T1000 (cell line): ENCODE results near the gene AP4B1.
A peak's percentile ranks its signal among the peaks of the same experiment; 100 is the strongest.

Experiments
- DNase-seq: peaks from one replicate; lab custom pipeline; 2025; ENCODE audit warnings: mixed read lengths; lab: John Stamatoyannopoulos, UW

AP4B1 gene

DNA sequence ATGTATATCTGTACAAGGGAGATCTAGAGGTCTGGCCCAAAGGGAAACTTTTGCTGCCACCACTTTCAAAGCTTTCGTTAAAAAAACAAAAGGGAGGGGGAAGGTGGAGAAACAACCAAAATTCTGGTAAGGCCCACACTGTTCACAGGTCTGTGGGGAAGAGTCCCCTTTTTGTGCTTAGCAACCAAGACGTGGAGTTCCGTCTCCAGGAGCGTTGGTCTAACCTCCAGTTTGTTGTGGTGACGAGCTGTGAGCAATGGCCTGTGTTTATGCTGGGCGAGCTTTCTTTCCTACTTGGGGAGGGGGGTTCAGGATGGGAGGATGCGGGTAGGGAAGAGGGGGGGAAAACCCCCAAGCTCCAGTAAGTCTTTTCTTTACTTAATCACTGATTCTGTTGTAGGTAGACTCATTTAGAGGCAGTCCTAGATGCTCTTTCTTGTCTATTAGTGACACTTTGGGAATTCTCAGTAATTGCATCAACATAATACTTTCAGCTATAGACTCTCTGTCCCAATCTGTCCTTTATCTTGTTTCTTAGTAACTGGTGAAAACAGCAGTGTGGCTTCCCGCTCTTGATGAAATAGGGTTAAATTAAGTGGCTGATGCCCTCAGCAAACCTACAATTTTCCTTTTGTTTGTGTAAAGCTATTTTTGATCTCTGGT, 26.0 kb upstream of the AP4B1 start:
- no peak for DNase-seq

DNA sequence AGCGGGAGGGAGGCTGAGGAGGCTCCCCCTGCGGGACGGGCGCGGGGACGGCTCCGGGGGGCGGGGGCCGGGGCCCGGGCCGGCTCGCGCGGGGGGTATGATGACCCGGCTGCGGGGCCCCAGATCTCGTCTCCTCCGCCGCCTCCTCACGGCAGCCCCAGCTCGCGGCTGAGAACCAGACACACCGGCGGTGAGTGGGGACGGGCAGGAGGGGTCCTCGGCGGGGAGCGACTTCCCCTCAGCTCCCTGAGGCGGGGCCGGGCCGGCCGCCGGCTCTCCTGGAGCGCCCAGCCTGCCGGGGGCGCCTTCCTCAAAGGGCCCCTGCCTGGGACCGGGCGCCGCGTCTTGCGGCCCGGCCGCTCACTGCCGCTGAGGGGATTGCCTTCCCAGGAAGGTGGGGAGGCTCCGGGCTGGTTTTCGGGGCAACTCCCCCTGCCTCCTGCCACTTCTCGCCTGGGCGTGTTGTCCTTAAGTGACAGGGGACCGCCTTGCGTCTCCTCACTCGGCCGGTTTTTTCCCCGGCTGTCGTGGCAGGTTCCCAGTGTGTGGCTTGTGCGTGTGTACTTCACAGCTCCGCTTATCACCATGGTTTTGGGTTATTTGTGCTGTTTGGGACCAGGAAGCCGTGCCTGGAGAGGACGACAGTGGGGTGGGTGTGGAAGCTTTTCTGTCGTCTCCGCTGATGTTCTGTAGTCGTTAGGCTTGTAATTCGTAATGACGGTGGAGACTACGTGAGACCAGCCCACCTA, 25.3 kb upstream of the AP4B1 start:
- no peak for DNase-seq

DNA sequence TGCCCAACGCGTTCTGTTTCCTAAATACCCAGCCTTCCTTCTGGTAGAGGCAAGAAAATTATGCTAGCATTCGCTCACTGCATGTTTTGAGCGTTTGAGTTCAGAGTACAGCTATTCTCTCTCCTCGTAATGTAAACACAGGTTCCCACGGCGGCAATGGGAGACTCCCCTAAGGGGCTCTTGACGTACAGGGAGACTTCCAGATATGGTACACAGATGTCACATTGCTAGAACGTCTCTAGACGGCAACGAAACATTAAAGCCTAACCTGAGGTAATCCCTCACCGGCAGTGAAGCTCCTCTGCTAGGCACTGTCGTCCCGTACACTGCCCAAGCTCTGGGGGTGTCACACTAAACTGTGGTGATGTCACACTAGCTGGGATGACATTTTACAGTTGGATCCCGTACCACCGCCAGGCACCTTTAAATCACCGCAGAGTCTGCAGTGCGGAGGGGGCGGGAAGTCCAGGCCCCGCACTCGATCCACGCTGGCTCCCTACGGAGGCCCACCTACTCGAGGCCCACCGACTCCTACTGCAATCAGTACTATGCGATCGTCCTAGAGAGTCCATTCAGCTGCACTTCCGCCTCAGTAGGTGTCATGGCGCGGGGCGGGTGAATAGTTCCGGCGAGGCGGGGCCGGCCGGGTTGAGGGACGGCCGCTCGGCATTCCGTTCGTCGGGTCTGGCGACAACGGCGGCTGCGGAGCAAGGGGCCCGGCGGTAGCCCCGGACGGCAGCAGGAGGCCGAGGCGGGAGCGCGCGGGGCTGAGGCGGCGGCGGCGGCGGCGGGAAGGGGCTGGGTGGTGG, 24.5 kb upstream of the AP4B1 start, which contains the start of gene HIPK1:
Gene HIPK1 (plus strand): TSS at position 384 of the 809 bp plus-strand sequence.
- DNase-seq: peak; percentile 84

- DNase-seq: no peak
Measured at GRCh38 chr1:113928187-113928930, 23.8 kb upstream of the AP4B1 start.

DNA sequence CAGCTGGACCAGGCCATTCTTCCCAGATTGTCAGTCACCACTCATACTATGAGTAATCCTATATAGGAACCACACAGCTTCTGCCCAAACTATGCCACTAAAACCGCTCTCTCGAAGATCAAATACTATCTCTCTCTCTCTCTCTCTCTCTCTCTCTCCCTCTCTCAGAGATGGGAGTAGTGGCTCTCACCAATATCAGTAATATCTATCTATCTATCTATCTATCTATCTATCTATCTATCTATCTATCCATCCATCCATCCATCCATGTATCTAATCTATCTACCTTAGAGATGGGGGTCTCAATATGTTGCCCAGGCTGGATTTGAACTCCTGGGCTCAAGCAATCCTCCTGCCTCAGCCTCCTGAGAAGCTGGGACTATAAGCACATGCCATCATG, 19.9 kb upstream of the AP4B1 start:
- DNase-seq: no peak

DNA sequence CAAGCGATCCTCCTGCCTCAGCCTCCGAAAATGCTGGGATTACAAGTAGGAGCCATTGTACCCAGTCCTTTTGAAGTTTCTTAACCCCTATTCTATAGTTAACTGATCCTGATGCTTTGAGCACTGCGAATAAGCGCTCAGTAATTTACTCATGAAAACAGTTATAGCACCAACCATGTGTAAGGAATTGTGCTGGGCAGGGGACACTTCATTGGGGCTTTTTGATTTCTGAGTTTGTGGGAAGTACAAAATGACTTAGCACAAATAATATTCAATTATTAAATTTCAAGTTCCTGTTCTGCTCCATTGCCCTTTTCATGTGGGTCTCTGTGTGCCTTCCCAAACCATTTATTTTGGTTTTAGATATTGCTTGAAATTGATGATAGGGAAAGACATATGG, 18.4 kb upstream of the AP4B1 start:
- no peak for DNase-seq

GRCh38 chr1:113918243-113918642, 13.6 kb upstream of the AP4B1 start:
- DNase-seq: no peak

- no peak for DNase-seq
Measured at GRCh38 chr1:113917400-113918082, 12.9 kb upstream of the AP4B1 start.

DNA sequence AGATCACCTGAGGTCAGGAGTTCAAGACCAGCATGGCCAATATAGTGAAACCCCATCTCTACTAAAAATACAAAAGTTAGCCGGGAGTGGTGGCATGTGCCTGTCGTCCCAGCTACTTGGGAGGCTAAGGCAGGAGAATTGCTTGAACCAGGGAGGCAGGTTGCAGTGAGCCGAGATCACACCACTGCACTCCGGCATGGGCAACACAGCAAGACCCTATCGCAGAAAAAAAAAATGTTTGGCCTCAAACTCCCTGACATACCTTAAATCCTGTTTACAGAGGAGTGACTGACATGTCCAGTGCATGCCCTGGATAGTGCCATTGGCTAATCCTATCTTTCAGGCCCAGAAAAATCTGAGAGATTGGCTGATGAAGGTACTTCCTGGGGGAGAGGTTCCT, 12.4 kb upstream of the AP4B1 start:
- no peak for DNase-seq

GRCh38 chr1:113913887-113914664, 9.5 kb upstream of the AP4B1 start:
- DNase-seq: no peak

GRCh38 chr1:113913312-113913668, 8.7 kb upstream of the AP4B1 start:
- no peak for DNase-seq

DNA sequence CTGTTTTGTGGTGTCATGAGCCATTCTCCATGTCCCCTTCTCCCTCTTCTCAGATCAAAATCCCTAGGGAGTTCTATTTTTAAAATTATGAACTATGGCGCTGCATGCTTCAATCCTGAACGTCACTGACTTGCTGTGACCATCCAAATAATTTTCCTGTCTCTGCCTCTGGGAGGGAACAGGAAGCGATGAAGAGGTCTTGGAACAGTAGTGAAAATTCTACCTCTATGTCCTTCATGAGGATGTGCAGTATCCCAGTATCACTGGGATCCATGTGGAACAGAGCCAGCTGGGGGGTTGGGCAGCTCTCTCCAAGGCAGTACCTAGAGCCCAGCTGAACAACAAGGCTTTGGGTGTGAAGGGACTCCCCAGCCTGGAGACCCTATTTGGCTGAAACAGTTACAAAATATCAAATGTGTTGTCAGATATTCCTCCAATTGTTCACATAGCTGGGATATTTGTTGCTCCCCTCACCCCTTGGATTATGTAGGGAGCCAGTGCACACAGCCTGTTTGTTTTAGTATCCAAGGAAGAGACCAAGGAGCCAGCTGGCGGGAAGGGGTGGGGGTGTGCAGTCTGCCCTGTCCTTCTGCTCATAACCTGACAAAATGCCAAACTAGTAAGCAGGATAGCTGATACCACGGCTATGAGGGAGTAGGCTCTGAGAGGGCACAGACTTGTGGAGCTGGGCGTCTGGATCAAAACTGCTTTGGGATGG, 8.2 kb upstream of the AP4B1 start:
- DNase-seq: no peak

DNA sequence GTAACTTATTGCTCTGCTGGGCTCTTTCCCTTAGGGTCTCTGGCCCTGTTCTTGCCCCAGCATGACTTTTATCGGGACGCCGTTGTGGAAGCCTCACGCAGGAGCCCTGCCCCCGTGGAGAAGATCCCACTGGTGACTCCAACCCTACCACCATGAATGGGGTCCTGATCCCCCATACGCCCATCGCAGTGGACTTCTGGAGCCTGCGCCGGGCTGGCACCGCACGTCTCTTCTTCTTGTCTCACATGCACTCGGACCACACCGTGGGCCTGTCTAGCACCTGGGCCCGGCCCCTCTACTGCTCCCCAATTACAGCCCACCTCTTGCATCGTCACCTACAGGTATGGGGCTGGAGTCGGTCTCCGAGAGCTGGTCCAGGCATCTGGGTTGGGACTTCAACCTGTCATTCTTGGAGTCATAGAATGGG, 849 bp upstream of the AP4B1 start:
- no peak for DNase-seq

DNA sequence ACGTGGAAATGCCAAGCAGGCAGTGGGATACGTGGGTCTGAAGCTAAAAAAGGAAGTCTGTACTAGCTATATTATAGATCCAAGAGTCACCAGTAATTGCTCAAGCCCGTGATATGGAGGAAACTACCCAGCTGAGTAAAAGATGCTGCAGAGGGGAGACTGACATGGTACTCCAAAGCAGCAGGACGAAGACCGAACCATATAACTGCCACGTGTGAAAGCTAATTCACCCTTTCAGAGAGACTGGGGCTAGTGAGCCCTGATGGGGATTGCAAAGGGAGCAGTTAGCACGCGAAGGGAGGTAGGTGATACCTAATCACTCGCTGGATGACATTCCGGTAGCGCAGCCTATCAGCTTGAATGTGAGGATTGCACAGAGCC, 316 bp downstream of the AP4B1 start:
- no peak for DNase-seq

GRCh38 chr1:113903501-113904292, 902 bp downstream of the AP4B1 start:
- DNase-seq: no peak

- DNase-seq: no peak
Measured at GRCh38 chr1:113901191-113901590, 3.4 kb downstream of the AP4B1 start.

DNA sequence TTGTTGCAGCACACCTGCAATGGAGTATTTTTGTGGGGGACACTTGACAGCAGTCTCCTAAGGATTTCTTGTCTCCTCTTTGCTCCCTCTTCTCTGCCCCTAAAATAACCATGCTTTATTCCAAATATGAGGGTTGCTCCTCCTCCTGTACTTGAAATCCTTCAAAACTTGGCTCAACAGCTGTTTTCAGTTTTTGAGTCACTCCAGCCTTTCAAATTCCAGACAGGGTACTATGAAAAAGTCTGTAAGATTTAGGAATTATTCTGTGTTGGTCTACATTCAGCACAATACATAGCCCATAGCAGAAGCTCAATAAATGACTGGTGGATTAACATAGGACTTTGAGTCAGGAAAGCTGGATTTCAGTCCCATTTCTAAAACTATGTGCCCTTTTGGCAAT, 5.5 kb downstream of the AP4B1 start:
- DNase-seq: no peak

GRCh38 chr1:113898241-113898814, 6.3 kb downstream of the AP4B1 start:
- no peak for DNase-seq

DNA sequence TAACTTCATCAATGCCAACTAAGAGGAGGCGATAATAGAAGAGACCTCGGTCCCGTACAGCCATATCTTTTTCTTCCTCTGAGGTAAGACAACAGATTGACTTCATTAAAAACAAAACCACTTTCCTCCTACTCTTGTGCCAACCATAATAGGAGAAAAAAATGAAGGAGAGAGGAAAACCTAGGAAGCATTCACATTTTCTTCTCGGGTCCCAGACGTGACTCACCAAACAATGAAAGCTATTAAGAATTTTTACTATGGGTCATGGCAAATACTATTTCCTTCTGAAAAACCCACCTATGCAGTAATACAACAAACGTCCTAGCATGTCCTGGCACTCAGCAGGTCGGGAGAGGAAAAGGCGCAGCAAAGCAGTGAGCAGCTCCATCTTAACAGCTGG, 8.6 kb downstream of the AP4B1 start:
- DNase-seq: no peak
